Adipose tissue (tissue), 3 donors: Measurements from ENCODE around the gene GBA2. TPM values are rescaled to one million over a fixed set of nuclear protein-coding genes. Genes with fewer than 3 reads are reported as not detected.
A peak's percentile ranks its signal among the peaks of the same experiment; 100 is the strongest.

Experiments used
- H3K27ac ChIP-seq: one replicate; pipeline ENCODE4 v1.5.1; 2013; ENCODE audit warnings: low read depth, low read length
- WGBS, 3 donors: extraction: QIAGEN DNeasy Blood & Tissue Kit; methylation state at CpG; one replicate each; pipeline ENCODE4 v1.1.7; 2013; 5-methylcytosine and 5-hydroxymethylcytosine counted together
- polyA plus RNA-seq, 3 donors: library from polyadenylated mRNA; stranded (reverse); fragments of 200-250 nt; gene quantifications; one replicate each; pipeline ENCODE4 v1.2.3, GENCODE V29; 2013
- donor health status: healthy with polysubstance abuse.
- donor health status: Bipolar disorder and iron deficiency.
- donor health status: healthy.

Gene GBA2
- polyA plus RNA-seq, 3 donors: 24.0 to 48.8 (median 36.8) TPM

DNA sequence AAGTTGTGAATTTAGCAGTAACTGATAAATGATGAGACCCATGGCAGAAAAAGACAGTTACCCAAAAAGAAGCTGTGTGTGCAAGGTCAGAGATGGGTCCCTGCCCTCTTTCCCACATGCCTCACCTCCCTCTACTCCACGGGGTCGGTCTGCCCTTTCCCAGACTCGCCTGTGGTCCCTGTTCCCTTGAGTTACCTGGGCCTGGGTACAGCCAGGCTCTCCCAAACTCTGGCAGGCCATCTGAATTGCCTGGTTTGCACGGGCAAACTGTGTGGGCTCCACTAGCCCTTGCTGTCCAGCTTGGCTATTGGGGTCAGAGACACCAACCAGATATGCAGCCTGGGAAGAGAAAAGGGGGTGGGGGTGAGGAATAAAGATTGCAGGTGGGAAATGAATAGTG, 40.9 kb downstream of the GBA2 start:
- no peak overlapping the region for H3K27ac ChIP-seq
- 93 to 95% (median 93%) methylated on average over 4 of the region's 4 CpGs for WGBS, 3 donors

DNA sequence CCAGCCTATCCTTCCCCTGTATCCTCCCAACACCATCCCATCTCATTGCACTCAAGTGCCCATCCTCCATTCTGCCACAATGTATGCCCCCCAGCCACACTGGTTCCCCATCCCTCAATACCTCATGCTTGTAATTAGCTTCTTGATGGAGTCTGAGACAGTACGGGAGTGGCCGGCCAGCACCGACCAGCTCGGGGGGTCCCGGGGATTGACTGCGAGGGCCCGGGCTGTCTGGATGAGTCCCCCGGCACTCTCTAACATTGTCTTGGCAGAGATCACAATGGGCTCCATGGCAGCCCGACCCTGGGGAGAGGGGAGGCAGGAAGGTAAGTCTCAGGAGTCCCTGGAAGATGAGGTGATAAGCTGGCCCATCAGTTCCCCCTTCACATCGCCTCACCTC, 42.1 kb downstream of the GBA2 start:
- WGBS, 3 donors: 83 to 93% (median 87%) methylated on average over 10 of the region's 10 CpGs
- no peak overlapping the region for H3K27ac ChIP-seq

DNA sequence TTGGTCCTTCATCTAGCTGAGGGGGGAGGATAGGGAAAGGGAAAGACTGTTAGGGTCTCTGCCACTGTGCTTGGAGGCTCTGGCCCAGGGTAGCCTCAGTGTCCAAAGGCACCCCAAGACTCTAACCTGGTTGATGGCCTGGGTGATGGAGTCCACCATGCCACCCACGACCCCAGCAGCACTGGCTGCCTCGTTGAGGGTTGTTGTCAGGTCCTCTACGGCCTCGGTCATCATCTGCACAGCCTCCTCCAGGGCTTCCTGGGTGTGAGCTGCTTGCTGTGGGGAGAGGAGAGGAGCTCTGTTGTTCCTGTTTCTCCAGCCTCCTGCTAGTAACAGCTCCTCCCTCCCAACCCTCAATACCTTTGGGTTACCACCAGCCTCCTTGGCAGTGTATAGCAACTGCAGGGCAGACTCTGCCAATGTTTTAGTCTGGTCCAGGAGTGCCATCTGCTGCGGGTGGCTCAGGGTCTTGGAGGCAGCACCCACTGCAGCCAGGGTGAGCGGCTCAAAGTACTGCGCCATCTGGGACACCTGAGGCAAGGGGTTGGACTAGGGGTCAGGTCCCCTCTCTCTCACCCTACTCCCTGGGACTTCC, 43.1 kb downstream of the GBA2 start:
- WGBS, 3 donors: 91 to 96% (median 95%) methylated on average over 7 of the region's 7 CpGs
- H3K27ac ChIP-seq: no peak overlapping the region

DNA sequence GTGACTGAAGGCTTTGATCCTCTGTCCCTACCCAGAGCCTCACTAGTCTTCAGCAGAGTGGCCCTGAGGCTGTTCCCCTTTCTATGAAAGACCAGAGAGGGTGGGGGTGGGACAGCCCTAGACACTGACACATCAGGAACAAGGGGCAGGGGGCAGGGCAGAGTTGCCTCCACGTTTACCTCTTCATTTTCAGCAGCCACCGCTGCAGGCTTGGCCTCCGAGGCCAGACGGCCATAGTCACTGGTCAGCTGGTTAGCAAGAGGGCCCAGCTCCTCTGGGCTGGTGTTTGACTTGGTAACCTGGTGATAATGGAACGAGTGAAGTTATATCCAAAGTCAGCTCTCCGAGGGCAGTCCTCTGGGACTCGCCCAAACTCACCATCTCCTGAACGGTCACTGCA, 43.7 kb downstream of the GBA2 start:
- H3K27ac ChIP-seq: no peak overlapping the region
- WGBS, 3 donors: 74 to 88% (median 75%) methylated on average over 8 of the region's 8 CpGs

DNA sequence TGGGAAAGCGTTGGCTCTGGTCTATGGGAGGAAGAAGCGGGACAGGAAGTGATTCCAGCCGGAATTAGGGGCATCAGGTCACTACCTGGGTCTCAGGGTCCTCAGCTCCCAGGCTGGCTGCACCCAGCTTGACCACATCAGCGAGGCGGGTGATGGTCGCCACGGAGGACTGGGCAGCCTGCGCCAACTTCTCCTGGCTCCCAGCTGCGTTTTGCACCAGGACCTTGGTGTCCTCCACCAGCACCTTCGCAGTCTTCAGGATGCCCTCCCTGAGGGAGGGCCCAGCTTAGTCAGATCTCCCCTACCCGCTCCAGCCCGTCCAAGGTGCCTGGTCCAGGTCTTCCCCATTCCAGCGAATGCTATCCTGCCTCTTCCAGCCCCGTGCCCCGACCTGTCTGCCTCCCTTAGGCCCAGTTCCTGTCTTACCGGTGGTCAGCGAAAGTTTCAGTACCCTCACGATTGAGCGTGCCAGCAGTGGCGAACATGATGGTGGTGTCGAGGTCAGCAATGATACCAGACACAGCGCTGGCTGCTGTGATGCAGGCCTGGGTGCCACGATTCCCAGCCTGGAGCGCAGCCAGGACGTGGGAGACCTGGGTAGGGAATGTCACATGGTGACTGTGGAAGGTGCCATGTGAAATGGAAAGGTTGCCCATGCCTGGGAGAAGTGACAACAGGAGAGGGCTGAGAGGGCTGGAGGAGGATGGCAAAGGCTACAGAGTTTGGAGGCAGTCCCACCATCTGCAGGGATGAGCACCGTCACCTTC, 44.9 kb downstream of the GBA2 start:
- WGBS, 3 donors: 94 to 96% (median 95%) methylated on average over 23 to 26 of the region's 26 CpGs

DNA sequence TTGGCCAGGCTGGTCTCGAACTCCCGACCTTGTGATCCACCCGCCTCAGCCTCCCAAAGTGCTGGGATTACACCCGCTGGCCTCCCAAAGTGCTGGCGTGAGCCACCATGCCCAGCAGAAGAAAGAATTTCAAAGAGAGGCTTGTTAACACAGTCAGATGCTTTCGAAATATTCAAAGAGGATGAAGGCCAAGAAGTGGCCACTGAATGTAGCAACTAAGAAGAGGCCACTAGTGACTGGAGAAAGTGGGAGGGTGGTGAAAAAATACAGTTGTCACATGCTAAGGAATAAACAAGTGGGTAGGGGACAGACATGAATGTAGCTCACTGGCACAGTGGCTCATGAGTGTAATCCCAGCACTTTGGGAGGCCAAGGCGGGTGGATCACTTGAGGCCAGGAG, 46.3 kb downstream of the GBA2 start:
- whole genome bisulfite sequencing, 3 donors: 95 to 98% (median 95%) methylated on average over 7 of the region's 7 CpGs
- H3K27ac ChIP-seq: no peak overlapping the region

More for the DNA sequence above, 44.9 kb downstream of the GBA2 start:
- H3K27ac ChIP-seq: no peak overlapping the region

DNA sequence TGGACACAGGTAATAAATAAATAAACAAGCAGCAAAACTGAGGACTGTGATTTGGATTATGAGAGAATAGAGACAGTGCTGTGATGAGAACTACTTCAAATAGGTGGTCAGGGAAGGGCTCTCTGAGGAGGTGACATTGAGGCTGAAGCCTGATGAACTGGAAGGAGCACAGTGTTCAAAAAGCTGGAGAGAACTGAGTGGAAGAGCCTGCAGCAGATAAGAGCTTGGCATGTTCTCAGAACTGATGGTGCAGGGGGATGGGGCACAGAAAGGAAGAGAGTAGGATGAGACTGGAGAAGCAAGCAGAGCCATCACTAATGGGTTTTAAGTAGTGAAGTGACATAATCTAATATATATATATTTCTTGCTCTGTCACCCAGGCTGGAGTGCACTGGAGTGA, 48.1 kb downstream of the GBA2 start:
- H3K27ac ChIP-seq: no peak overlapping the region

DNA sequence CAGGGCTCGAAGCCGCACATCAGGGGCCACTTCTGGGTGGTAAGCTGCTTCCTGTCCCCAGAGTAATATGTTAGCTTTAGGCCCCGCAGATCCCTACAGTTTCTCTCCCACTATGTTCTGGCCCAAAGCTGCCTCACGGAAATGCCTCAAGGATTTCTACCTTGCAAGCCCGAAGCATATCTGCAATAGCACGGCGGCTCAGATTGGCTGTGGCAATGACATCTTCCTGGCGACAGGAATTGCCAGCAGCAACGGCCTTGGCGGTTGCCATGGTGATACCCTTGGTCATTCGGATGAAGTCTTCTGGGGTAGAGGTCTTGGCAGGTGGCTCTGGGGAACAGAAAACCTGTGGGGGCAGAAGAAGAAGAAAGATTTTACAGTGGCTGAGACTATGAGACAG, 49.0 kb downstream of the GBA2 start:
- no peak overlapping the region for H3K27ac ChIP-seq
- 63 to 94% (median 90%) methylated on average over 11 of the region's 11 CpGs for whole genome bisulfite sequencing, 3 donors

DNA sequence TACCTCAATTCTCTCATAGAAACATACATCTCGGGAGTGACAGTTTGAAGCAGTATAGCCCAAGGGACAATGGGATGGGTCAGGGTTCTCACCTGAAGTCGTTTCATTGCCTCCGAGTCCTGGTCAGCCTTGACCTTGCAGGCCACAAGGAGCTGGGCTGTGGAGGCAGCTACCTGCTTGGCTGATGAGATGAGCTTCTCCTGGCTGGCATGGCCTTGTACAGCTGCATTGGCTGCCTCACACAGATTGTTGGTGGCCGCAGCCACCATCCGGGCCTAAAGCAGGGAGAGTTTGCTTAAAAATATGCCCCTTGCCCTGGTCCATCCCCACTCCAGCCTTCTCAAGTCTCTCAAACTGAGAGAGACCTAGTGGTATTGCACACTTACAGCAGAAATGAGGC, 50.8 kb downstream of the GBA2 start:
- 81 to 94% (median 91%) methylated on average over 5 of the region's 5 CpGs for WGBS, 3 donors

DNA sequence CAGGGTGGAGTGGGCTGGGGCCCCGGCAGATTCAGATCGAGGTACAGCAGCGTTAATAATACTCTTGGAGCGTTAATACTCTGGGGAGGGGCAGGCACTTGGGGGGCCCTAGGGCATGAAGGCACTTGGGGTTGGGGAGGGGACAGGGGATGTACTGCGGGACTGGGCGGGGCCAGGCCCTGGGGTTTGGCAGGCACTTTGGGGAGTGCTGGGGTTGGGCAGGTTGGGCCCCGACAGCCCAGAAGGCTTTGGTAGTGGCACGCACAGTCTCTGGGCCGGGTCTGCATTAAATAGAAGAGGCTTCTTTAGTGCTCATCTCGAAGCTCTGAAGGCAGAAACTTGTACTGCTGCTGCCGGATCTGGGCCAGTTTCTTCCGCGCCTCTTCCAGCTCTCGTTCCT, 51.5 kb downstream of the GBA2 start:
- 82 to 89% (median 82%) methylated on average over 14 of the region's 14 CpGs for WGBS, 3 donors
- no peak overlapping the region for H3K27ac ChIP-seq

More for the DNA sequence above, 50.8 kb downstream of the GBA2 start:
- no peak overlapping the region for H3K27ac ChIP-seq

DNA sequence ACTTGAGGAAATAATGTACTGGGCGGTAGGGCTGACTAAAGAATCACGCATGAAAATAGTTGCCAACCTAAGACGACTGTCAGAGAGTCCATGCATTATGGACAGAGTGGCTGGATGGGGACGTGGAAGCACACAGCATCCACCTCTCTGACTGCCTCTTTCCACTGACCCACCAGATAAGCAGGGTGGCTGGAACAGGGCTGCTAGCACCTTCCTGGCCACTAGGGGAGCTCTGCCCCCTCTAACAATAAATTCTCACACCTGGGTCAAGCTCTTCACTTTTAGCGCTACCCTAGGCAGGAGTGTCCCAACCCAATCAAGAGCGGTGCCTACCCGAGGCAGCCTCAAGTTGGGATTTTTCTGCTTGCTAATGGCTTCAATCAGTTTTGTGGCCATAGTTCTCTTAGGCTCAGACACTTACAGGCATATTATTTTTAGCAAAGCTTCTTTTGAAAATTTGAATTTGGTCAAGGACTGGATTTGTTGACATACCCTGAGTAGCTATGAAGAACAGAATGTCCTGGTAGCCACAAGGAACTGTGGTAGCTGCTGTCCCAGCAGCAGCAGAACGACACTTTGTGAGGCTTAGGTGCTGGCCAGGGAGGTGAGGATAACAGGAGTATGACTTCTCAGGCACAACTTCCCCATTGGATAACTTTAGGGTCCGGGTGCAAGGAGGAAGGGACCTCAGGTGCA, 52.4 kb downstream of the GBA2 start:
- H3K27ac ChIP-seq: no peak overlapping the region
- WGBS, 3 donors: 32 to 43% (median 40%) methylated on average over 9 of the region's 9 CpGs

DNA sequence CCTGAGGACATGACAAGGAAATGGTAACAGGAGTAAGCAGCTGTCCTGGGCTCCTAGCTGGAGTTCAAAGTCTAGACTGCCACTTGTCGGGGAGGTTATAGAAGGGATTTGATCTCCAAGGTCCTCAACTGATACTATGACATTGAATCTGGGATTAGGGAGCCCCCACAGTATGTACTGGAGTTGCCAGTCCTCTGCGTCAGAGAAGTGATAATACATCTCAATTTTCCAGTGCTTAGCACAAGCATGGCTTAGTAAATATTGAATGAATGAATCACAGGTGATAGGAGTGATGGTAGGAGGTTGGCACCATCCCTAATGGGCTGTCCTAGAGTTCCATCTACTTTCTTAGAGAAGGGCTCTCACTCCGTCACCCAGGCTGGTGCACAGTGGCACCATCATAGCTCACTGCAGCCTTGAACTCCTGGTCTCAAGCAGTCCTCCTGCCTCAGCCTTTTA, 53.1 kb downstream of the GBA2 start:
- 53 to 95% (median 91%) methylated on average over 3 of the region's 3 CpGs for WGBS, 3 donors
- H3K27ac ChIP-seq: no peak overlapping the region

DNA sequence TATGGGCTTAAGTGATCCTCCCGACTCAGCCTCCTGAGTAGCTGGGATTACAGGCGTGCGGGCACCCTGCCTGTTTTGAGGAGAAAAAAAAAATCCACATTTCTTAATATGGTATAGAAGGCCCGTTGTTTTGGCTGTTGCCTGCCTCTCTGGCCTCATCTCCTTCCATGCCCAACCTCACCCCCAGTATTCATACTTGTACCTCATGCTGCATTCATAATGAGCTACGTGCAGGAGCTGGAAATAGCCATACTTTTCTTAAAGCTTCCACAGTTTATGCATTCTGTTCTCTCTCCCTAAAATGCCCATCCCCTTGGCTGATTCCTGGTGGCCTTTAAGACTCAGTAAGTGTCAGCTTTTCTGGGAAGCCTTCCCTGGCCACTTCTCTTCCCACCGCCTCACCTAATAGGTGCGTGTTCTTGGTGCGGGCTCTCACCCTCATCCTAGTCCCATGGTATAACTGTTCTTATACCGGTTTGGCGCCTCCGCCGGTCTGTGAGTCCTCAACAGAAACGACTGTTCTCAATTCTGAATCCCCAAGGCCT, 57.2 kb downstream of the GBA2 start:
- H3K27ac ChIP-seq: no peak overlapping the region
- WGBS, 3 donors: 83 to 86% (median 83%) methylated on average over 13 of the region's 13 CpGs

DNA sequence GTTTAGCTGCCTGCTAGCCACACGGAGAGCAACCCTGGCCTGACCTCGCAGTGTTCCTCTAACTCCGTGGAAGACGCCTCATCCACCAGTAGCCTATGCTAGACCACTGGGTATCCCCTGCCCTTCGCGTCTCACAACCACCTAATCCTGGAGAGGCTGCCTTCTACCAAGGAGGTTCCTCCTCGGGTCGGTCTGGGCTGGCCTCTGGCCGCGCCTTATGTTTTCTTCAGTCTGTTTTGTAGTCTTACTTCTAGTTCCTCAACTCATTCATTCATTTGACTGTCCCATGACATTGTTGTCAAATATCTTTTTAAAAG, 57.7 kb downstream of the GBA2 start:
- 13 to 30% (median 19%) methylated on average over 10 of the region's 10 CpGs for WGBS, 3 donors
- H3K27ac ChIP-seq: no peak overlapping the region

DNA sequence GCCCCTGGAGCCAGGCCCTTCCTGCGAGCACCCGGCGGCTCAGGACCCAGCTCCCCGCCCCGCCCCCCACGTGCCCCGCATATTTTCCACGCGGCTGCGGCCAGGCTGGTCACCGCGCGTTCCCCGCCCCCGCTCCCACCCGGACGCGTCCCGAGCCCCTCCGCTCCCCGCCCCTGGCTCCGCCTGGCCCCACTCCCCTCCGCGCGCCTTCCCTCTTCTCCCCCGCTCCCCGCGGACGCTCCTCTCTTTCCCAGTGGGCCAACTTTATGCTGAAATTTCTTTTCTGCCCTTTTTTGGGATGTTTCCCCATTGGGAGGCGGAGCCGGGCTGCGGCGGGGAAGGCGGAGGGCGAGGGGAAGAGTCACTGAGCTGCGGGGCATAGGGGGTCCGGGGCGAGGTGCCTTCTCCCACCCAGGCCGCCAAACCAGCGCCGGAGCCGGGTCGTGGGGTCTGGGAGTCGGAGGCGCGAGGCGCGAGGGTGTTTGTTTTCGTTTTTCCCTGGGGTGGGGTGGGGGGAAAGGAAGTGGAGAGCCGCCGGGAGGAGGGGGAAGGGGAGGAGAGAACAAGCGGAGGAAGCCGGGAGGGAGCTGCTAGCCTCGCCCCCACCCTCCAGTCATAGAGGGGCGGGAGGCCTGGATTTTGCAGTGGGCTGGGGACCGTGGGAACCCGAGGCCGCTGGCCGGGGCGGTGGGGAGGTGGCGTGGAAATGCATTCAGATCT, 58.3 kb downstream of the GBA2 start:
- peak overlapping the region; percentile 13 for H3K27ac ChIP-seq
- WGBS, 3 donors: 1% methylated on average over 52 to 61 of the region's 61 CpGs

DNA sequence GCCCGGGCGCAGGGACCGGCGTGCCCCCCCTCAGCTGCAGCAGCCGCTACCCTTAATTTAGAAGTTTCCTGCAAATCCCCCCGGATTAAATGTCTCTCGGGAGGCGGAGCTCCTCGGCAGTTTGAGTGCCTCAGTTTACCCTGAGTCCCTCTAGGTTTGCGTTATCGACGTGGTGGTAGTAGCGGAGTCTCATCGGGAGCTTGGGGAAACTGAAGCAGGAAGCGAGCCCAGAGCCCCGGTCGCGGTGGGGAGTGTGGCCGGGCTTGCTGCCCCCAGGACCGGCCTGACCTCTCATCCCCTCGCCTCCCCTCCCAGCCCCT, 58.8 kb downstream of the GBA2 start:
- no peak overlapping the region for H3K27ac ChIP-seq
- 0 to 2% (median 0%) methylated on average over 20 to 21 of the region's 21 CpGs for WGBS, 3 donors

DNA sequence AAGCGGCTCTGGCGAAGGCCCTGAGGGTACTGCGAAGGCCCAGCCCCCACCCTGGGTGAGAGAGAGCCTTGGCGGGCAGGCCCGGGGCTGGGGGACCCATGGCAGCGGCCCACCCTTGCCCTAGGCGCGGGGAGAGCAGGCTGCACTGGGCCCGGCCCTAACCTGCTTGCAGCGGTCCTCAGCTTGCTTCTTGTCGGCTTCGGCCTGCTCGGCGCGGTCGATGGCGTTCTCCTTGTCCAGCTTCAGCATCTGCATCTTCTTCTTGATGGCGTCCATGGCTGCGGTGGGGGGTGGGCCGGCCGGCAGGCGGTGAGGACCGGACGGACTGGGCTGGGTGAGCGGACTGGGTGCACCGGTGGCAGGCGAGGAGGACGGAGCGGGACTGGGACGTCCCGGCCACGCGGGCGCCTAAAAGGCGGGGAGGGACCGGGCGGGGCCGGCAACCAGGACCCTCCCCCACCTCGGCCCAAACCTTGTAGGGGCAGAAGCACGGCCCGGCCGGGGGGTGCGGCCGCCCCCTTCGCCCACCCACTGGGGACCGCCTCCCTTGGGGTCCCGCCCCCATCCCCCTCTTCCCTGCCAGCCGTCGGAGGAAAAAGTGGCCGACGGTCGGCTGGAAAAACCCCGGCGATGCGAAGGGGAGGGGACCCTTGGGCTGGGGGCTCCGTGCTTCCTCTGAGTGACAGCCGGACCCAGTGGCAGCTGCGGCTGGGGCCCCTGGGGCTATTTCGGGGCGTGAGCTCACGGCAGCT, 59.3 kb downstream of the GBA2 start, which contains the start of gene TPM2:
Gene TPM2, minus strand, starts transcription at position 384 of the 752 bp plus-strand sequence. Its CDS starts 108 bp downstream, at position 276.
- WGBS, 3 donors: 26 to 50% (median 26%) methylated on average over 42 to 61 of the region's 61 CpGs
- H3K27ac ChIP-seq: peak within 1 kb of the TSS; percentile 13
